Sigmoid colon (tissue), 4 donors: ENCODE measurements around the gene FAM120B.

Experiments used
- EP300 ChIP-seq, 4 donors: sonication (generic); formaldehyde crosslinking; IDR thresholded peaks; one replicate each; pipeline ENCODE4 v1.6.1; 2017; ENCODE audit warnings: antibody characterized with exemption in 4 of 4
- POLR2A ChIP-seq, 2 donors: fragments of 450-650 bp; IDR thresholded peaks; one replicate each; pipeline ENCODE4 v1.6.1; 2016; ENCODE audit warnings: antibody characterized with exemption in 2 of 2, mild to moderate bottlenecking in 2 of 2, moderate library complexity in 2 of 2
- POLR2AphosphoS5 ChIP-seq, 4 donors: sonication (generic); formaldehyde crosslinking; IDR thresholded peaks; one replicate each; pipeline ENCODE4 v1.6.1; 2017; ENCODE audit warnings: antibody characterized with exemption in 4 of 4
- TF ChIP-seq, protein P1 (sequence below), 4 experiments: fragments of 450-650 bp in 3 of 4; fragments of 200-600 bp in 1 of 4; IDR thresholded peaks; one replicate each; pipeline ENCODE4 v1.5.1; 2016 to 2019; ENCODE audit warnings: antibody characterized with exemption in 4 of 4, mild to moderate bottlenecking in 3 of 4, moderate library complexity in 2 of 4

DNA sequence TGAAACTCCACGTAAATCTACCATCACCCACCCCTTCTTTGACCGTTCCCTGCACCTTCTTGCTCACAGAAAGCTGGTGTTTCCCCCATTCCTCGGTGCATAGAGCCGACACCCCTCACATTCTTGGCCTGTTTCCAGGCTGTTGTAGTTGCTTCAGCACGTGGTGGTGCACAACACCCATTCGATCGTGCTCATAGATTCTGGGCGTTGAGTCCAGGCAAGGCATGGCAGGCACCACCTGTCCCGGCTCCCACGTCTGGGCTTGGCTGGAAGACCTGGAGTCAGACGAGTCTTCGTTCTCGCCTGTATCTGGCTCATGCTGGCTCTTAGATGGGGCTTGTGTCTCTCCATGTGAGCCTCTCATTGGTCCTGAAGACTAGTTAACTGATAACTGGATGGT, 100.6 kb downstream of the FAM120B start:
- TF ChIP-seq, protein P1, sequence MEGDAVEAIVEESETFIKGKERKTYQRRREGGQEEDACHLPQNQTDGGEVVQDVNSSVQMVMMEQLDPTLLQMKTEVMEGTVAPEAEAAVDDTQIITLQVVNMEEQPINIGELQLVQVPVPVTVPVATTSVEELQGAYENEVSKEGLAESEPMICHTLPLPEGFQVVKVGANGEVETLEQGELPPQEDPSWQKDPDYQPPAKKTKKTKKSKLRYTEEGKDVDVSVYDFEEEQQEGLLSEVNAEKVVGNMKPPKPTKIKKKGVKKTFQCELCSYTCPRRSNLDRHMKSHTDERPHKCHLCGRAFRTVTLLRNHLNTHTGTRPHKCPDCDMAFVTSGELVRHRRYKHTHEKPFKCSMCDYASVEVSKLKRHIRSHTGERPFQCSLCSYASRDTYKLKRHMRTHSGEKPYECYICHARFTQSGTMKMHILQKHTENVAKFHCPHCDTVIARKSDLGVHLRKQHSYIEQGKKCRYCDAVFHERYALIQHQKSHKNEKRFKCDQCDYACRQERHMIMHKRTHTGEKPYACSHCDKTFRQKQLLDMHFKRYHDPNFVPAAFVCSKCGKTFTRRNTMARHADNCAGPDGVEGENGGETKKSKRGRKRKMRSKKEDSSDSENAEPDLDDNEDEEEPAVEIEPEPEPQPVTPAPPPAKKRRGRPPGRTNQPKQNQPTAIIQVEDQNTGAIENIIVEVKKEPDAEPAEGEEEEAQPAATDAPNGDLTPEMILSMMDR (IDR thresholded peaks at IDR 0.05) = no peak
- TF ChIP-seq POLR2A (IDR thresholded peaks at IDR 0.05) = no peak
- TF ChIP-seq EP300 (IDR thresholded peaks at IDR 0.05) = no peak
- no peak for TF ChIP-seq POLR2AphosphoS5 (IDR thresholded peaks at IDR 0.05)
